Body of pancreas (tissue), 4 donors: ENCODE data around the gene PFDN1.

Source experiments
- POLR2A ChIP-seq, 3 donors: fragments of 450-650 bp; IDR thresholded peaks; one replicate each; pipeline ENCODE4 v1.6.1; 2016; ENCODE audit warnings: antibody characterized with exemption in 3 of 3, mild to moderate bottlenecking in 2 of 3
- TF ChIP-seq, protein P1 (sequence below), 7 experiments: fragments of 450-650 bp in 4 of 7; fragments of 200-600 bp in 3 of 7; sonication (generic) in 3 of 7; IDR thresholded peaks; one replicate each; pipeline ENCODE4 v1.5.1; 2016 to 2019; ENCODE audit warnings: antibody characterized with exemption in 7 of 7

DNA sequence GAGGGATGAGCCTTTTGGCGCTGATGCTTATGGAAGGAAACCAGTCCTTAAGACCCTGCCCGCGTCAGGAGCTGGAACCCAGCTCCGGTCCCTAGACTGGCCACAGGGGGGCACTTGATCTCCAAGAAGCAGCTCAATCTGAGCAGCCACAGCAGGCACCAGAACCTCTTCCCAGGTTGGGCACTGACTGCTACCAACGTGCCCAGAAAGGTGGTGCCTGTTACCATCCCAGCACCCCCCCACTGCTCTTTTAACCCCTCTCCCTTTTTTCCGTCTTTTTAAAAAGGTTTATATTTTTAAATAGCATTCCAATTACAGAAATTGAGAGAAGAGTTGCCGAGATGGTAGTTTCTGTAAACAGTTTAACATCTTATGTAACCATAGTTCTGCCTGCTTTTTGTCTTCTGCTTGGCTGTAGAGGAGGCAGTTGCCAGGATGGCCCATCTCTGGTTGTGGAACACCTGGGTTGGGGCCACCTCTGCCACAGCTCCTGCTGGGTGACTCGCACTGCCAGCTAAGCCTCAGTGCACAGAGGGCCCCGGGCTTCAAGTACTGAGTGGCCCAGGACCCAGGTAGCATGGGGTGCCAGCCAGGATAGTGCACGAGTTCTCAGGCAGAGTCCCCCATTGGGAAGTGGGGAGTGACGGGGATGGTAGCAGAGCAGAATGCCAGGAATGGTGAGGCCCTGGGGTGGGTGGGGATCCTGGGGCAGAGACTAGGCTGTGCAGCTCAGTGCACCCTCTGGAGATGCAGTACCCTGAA is 62.8 kb downstream of the PFDN1 start:
- TF ChIP-seq, protein P1, sequence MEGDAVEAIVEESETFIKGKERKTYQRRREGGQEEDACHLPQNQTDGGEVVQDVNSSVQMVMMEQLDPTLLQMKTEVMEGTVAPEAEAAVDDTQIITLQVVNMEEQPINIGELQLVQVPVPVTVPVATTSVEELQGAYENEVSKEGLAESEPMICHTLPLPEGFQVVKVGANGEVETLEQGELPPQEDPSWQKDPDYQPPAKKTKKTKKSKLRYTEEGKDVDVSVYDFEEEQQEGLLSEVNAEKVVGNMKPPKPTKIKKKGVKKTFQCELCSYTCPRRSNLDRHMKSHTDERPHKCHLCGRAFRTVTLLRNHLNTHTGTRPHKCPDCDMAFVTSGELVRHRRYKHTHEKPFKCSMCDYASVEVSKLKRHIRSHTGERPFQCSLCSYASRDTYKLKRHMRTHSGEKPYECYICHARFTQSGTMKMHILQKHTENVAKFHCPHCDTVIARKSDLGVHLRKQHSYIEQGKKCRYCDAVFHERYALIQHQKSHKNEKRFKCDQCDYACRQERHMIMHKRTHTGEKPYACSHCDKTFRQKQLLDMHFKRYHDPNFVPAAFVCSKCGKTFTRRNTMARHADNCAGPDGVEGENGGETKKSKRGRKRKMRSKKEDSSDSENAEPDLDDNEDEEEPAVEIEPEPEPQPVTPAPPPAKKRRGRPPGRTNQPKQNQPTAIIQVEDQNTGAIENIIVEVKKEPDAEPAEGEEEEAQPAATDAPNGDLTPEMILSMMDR (IDR thresholded peaks at IDR 0.05): peak; percentile 21 to 55 (median 47)
- no peak for TF ChIP-seq POLR2A (IDR thresholded peaks at IDR 0.05)
